ENCODE measurements around the gene SLC6A6. TPM values are rescaled to one million over a fixed set of nuclear protein-coding genes. Genes with fewer than 3 reads are reported as not detected.

The SLC6A6 gene
- 10 to 100 TPM; 52.7 to 71.9 TPM for total RNA-seq

DNA sequence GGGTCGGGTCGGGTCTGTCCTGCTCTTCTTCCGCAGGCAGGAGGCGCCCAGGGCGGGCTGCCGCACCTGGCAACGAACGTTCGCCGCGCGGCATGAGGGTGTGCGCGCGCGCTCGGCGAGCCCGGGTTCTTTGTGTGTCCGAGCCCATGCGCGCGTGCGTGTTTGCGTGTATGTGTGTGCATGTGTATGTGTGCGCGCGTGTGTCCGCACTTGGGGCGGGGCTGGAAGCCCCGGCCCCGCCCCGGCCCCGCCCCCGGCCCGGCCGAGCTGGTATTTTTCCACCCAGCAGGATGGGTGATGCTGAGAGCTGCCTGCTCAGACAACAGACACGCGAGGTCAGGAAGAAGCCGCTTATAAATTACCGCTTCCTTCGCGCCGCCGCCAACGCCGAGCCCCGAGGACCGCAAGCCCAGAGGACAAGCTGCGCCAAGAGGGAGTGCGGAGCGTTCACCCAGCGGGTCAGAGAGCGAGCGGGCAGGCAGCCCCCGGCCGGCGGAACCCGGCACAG is at the start of gene SLC6A6:
TSS of gene SLC6A6 (plus strand) at position 303 of the 508 bp plus-strand sequence. CDS start 41,029 bp downstream, outside the sequence.
- peaks cover 11 to 28% of the 10 kb centered on the region in 2 donors for H3K36me3 Mint-ChIP-seq
- ATAC-seq (peak; percentile 78 to 87), DNase-seq (ENCODE audit: low spot score in 2 of 2) (peak; percentile 92)
- no peaks in the 10 kb centered on the region for H3K9me3 Mint-ChIP-seq
- H3K27ac Mint-ChIP-seq: peak within 1 kb of the TSS; percentile 95 to 98

DNA sequence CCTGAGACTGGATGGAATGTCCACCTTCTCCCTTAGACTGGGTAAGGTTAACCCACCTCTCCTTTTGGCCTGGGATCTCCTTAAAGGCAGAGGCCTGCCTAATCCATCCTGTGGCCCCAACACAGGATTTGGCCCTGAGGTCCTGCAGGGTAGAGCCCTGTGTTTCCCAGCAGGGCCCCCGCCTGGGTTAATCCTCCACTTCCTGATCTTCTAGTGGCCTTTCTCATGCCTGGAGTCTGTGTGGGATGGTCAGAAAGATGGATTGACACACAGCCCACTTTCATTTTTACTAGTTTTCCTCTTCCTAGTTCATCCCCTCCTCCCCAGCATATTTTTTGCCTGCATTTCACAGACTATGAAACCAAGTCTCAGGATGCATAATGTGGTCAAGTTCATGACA is 48.9 kb upstream of the SLC6A6 start:
- DNase-seq (ENCODE audit: low spot score in 2 of 2) (no peak), ATAC-seq (no peak)
- H3K27ac Mint-ChIP-seq: no peak overlapping the region
- H3K9me3 Mint-ChIP-seq: no peaks in the 10 kb centered on the region
- no peaks in the 10 kb centered on the region for H3K36me3 Mint-ChIP-seq

DNA sequence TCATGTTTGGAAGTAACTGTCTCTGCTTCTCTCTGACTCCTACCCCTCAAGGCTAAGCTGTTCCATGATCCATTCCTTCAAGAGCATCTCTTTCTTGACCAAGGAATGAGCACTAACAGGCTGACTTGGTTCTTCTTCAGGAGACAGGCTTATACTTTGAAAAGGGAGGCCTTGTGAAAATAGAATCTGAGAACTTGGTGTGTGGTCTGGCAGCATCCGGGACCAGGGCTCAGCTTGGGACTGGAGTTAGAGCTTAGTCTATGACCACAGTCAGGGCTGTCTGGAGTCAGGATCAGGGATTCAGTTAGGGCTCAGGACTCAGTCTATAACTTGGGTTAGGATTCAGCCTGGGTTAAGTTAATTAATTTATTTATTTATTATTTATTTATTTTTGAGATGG is 44.9 kb upstream of the SLC6A6 start:
- Mint-ChIP-seq H3K36me3 (no peaks in the 10 kb centered on the region), H3K27ac (no peak overlapping the region), H3K9me3 (no peaks in the 10 kb centered on the region)
- ATAC-seq (no peak), DNase-seq (ENCODE audit: low spot score in 2 of 2) (no peak)

DNA sequence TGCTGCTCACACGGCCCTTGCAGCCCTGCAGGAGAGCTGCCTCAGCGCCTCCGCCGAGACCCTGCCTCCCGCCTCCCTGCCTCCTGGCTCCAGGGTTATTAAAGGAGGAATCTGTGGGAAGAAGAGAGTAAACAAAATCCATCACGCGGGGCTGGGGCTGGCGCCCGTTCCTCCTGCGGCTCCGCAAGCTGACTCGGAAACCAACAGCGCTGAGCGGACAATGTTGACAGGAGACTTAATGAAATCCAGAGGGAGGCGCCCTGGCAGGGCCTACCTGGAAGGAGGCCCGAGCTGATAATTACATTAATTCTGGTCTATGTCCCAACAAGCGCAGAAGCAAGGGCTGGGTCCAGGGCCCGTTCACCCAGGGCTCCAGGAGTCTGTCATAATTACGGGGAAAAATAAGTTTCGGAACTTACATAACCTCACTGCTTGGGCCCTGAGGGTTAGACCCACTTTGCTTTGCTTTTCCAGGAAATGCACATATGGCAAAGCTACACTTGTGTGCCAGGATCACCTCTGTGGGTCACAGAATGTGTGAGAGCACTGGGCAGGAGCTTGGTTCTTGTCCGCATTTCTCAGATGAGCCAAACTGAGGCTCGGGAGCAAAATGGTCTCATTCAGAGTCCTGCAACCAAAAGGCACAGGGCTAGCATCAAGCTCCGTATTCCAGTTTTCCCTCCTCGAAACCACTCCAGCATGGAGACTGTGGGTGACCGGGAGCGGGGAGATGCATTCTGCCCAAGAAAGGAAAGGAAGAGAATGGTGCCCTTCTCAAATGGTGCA is 43.8 kb upstream of the SLC6A6 start:
- H3K36me3 Mint-ChIP-seq: no peaks in the 10 kb centered on the region
- H3K27ac Mint-ChIP-seq: peak overlapping the region in 1 of 2 donors; percentile 73
- ATAC-seq (no peak), DNase-seq (ENCODE audit: low spot score in 2 of 2) (no peak)
- no peaks in the 10 kb centered on the region for H3K9me3 Mint-ChIP-seq

GRCh38 chr3:14359348-14359747 is 43.1 kb upstream of the SLC6A6 start:
- Mint-ChIP-seq H3K36me3 (no peaks in the 10 kb centered on the region), H3K27ac (peak overlapping the region in 1 of 2 donors; percentile 73), H3K9me3 (no peaks in the 10 kb centered on the region)
- DNase-seq (ENCODE audit: low spot score in 2 of 2) (no peak), ATAC-seq (no peak)

DNA sequence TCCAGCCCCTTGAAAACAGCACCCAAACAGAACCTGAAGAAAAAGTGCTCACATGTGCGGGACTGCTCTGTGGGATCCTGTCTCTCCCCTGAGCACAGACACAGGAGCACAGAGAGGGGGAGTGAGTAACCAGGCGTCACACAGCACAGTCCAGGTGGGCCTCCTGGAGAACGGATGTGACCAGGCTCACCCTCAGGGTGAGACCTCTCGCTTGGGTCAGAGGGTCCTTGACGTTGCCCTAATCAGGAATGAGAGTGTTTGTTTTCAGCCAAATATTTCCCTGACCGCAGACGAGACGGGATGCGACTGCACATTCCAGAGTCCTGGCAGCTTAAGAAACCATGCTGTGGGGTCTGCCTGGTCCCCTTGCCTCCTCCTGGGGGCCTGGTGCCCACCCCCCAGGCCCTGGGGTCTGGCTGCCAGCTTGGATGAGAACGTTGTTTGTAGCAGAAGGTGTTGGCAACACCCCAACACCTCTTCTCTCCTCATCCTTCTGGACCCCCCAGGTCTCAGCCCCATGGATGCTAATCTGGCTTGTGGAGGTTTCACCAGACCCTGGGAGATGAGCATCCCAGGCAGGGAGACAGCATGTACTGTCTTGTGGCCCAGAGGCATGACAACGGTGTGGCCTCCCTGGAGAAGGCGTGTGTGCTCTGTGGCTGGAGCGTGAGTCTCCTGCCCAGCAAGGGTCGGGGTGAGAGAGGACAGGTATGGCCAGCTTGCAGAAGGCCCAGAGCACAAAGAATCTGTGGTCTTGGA is 42.1 kb upstream of the SLC6A6 start:
- H3K36me3 Mint-ChIP-seq: no peaks in the 10 kb centered on the region
- H3K27ac Mint-ChIP-seq: no peak overlapping the region
- no peaks in the 10 kb centered on the region for H3K9me3 Mint-ChIP-seq
- ATAC-seq (no peak), DNase-seq (ENCODE audit: low spot score in 2 of 2) (no peak)

DNA sequence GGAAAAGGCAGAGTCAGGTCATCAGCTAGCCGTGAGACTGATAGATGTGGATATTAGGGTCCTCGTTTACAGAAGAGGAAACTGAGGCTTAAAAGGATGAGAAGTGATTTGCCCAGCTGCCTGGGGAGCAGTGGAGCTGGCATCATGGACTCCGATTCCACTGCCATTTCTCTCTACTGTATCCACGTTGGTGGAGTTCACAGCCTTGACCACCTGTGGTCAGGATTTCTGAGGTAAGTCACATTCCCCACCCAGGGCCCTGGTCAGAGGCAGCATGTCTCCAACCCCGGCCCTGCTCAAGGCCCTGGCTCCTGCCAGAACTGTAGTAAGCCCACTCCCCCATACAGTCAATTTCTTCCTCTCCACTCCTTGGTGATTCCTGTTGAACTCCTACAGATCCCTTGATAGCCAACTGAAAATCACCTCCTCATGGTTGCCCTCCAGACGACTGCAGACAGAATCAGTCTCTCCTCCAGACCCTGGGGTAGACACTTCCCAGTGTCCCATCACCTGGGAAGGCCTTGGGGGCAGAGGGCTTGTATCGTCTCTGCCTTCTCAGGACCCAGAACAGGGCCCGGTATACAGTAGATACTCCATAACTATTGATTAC is 41.2 kb upstream of the SLC6A6 start:
- ATAC-seq: no peak
- Mint-ChIP-seq H3K36me3 (no peaks in the 10 kb centered on the region), H3K27ac (peak overlapping the region in 1 of 2 donors; percentile 60)

GRCh38 chr3:14362890-14363289 is 39.5 kb upstream of the SLC6A6 start:
- no peak for DNase-seq (ENCODE audit: low spot score in 2 of 2)
- H3K27ac Mint-ChIP-seq: no peak overlapping the region
- no peaks in the 10 kb centered on the region for H3K9me3 Mint-ChIP-seq
- H3K36me3 Mint-ChIP-seq: no peaks in the 10 kb centered on the region
- no peak for ATAC-seq

More for the DNA sequence above, 41.2 kb upstream of the SLC6A6 start:
- no peak for DNase-seq (ENCODE audit: low spot score in 2 of 2)
- H3K9me3 Mint-ChIP-seq: no peaks in the 10 kb centered on the region

- no peak overlapping the region for H3K27ac Mint-ChIP-seq
- DNase-seq (ENCODE audit: low spot score in 2 of 2) (no peak), ATAC-seq (no peak)
Measured at GRCh38 chr3:14363379-14363778, 39.0 kb upstream of the SLC6A6 start.

DNA sequence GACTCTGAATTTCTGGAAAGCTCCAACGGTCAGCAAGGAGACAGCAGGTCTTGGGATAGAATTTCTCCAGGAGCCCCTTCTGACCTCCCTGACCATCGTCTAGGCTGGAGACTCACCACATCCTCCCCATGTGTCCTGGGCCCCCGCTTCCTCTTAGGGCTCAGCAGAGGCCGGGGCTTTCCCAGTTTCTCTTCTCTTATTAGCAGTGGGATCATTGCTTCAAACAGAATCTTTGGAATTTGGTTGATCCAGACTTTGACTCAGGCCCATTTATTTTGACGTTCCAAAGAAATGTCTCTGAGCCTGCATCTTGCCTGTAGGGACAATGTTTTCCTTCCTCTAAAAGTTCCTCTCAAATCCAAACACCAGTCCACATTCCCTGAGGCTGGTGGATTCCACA is 38.4 kb upstream of the SLC6A6 start:
- Mint-ChIP-seq H3K27ac (no peak overlapping the region), H3K9me3 (no peaks in the 10 kb centered on the region), H3K36me3 (no peaks in the 10 kb centered on the region)
- no peak for ATAC-seq
- no peak for DNase-seq (ENCODE audit: low spot score in 2 of 2)

More at GRCh38 chr3:14363379-14363778, 39.0 kb upstream of the SLC6A6 start:
- no peaks in the 10 kb centered on the region for H3K36me3 Mint-ChIP-seq
- H3K9me3 Mint-ChIP-seq: no peaks in the 10 kb centered on the region

DNA sequence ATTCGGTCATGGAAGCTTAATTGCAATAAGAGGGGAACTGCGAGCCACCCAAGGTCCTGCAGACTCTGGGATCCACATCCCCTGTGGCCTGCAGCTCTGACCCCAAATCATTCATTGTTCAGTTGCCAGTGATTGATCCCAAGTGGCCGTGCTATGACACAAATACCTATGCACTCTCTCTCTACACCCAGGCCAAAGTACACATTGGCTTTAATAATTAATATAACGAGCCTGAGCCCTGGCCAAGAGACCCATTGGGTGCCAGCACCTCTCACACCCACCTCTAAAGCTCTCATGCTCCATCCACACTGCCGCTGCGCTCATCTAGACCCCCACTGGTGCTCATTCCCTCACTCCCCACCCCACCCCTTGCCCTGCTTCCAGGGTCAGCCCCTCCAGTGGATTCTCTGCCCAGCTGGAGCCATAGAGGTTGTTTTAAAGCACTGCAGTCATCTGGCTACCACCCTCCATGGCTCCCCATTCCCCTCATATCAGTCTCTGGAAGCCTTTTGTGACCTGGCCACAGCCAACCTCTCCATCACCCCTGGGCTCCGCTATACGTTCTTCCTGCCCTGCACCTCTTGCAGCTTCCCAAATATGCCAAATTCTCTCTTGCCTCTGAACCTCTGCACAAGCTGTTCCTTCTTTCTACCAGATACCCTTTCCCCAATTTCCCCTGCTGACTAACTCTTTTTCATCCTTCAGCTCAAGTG is 37.7 kb upstream of the SLC6A6 start:
- ATAC-seq (no peak), DNase-seq (ENCODE audit: low spot score in 2 of 2) (no peak)
- H3K36me3 Mint-ChIP-seq: no peaks in the 10 kb centered on the region
- H3K27ac Mint-ChIP-seq: no peak overlapping the region
- H3K9me3 Mint-ChIP-seq: no peaks in the 10 kb centered on the region

GRCh38 chr3:14366248-14366647 is 36.2 kb upstream of the SLC6A6 start:
- H3K27ac Mint-ChIP-seq: no peak overlapping the region
- ATAC-seq: no peak
- H3K9me3 Mint-ChIP-seq: no peaks in the 10 kb centered on the region
- DNase-seq (ENCODE audit: low spot score in 2 of 2): no peak
- H3K36me3 Mint-ChIP-seq: no peaks in the 10 kb centered on the region

DNA sequence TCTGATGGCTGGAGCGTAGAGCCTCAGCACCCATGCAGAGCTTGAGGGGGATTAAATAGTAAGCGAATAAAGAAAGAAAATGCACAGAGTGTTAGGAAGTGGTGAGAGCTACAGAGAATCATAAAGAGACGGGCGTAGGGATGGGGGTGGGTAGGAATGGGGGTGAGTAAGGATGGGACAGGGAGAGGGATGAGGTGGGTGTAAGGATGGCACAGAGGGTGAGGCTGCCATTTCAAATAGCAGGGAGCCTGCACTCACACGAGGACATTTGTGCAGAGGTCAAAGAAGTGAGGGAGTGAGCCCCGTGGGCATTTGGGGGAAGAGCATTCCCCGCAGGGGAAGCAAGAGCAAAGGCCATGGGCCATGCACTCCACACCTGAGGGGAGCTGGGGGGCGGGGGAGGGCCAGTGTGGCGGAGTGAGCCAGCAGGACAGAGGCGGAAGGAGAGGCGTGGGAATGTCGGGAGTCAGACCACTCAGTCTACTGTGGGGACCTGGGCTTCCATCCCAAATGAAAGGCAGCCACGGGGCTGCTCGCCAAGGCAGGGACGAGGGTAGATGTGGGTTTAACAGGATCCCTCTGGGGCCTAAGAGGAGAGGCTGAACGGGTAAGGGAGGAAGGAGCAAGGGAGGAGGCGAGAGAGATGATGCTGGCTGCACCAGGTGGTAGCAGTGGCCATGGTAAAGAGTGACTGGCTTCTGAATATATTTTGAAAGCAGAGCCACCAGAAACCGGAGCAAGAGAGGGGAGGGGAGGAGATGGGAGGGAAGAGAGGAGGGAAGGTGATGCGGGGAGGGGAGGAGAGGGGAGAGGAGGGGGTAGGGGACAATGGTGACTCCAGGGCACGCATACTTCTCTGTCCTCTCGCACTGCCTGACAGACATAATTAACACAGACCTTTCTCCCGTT is 35.2 kb upstream of the SLC6A6 start:
- no peaks in the 10 kb centered on the region for H3K36me3 Mint-ChIP-seq
- H3K9me3 Mint-ChIP-seq: no peaks in the 10 kb centered on the region
- ATAC-seq: no peak

DNA sequence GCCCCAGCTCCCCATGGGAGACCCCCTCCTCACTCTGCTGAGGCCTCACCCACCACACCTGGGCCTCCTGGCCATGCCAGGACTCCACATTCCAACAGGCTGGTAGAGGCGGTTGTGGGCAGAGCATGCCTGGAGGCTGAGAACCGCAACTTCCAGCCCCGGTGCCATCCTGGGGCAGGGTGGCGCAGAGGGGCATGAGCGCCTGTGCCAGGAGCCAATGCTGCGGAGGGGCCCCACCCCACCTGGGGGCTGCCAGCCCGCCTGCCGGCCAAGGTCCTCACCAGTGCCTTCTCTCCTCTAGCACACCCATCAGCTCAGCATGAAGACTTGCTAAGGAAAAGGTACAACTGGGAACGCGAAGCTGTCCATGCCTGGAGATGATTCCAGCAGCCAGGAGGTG is 34.3 kb upstream of the SLC6A6 start:
- no peaks in the 10 kb centered on the region for H3K9me3 Mint-ChIP-seq
- no peak for ATAC-seq
- no peak overlapping the region for H3K27ac Mint-ChIP-seq
- DNase-seq (ENCODE audit: low spot score in 2 of 2): no peak
- no peaks in the 10 kb centered on the region for H3K36me3 Mint-ChIP-seq

More for the DNA sequence above, 35.2 kb upstream of the SLC6A6 start:
- H3K27ac Mint-ChIP-seq: no peak overlapping the region
- DNase-seq (ENCODE audit: low spot score in 2 of 2): no peak

- no peaks in the 10 kb centered on the region for H3K36me3 Mint-ChIP-seq
- ATAC-seq (no peak), DNase-seq (ENCODE audit: low spot score in 2 of 2) (no peak)
- no peaks in the 10 kb centered on the region for H3K9me3 Mint-ChIP-seq
- no peak overlapping the region for H3K27ac Mint-ChIP-seq
Measured at GRCh38 chr3:14368885-14369284, 33.5 kb upstream of the SLC6A6 start.
